GM18498 (cell line): ENCODE results near the gene CA6.
"Not testable (repeated sequence)": the region's sequence is repeated elsewhere in the genome, so short reads cannot be mapped to it uniquely, and the experiment has no call there.

Source experiments
- ATAC-seq: cut with Tn5 transposase; IDR thresholded peaks from one replicate; pipeline ENCODE4 v1.9.1; 2021; ENCODE audit warnings: mild to moderate bottlenecking, moderate library complexity; ENCODE audit not compliant: unreplicated experiment

Gene CA6

DNA sequence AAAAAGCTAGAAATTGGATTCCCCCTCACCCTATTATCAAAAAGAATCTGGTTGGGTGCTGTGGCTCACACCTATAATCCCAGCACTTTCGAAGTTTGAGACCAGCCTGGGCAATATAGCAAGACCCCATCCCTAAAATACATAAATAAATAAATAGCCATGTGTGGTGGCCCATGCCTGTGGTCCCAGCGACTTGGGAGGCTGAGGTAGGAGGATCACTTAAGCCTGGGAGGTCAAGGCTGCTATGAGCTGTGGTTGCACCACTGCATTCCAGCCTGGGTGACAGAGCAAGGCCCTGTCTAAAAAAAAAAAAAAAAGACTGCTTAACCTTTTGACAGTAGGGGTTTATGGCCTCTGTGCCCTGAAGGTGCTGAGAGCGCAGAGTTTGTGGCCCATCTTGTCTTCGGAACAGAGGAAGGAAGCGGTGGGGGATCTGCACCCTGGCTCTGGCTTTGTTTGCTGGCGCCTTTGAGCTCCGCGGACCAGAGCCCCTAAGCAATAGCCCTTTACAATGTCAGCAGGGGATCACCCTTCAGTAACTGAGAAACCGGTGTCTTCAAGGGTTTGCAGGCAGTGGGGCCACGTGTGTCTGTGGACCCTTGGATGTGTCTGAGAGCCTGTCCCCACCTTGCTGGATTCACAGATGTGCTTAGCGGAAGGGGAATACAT lies 58.5 kb downstream of the CA6 start:
- ATAC-seq = no peak

DNA sequence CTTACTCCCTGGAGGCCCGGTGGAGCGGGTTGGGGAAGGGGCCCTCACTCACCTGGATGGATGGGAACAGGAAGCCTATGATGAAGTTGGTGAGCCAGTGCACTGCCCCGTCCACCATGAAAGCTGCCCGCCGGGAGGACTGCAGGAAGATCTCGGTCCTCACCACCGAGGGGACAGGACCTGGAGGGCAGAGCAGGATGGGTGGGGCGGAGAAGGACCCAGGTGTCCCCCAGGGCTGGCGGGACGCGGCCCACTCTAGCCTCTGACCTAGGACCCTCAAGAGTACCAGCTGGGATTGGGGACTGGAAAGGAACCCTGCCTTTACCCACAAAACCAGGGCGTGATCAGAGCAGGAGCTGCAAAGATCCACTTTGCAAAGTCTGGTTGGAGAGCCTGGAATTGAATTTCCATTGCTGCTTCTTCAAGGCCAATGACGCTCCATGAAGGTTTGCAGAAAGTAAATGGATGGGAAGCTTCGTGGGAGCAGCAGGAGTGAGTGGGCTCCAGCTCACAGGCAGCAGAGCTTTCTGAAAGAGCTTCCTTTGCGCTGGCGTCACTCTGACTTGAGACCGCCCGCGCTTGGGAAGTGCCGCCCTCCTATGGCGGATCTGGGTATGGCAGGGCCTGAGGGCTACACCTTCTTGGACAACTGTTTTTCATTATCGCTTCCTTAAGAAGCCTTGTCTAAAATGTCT lies 59.2 kb downstream of the CA6 start:
- no peak for ATAC-seq

DNA sequence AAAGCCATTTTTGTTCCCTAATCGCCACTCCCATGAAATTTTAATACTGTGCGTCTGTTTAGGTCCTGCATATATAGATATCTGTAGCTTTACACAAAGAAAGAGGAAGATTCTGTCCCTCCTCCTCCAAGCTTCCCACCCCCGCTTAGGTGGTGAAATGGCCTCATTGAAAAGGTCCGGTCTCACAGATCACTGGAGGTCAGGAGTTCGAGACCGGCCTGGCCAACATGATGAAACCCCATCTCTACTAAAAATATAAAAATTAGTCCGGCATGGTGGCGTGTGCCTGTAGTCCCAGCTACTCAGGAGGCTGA lies 59.7 kb downstream of the CA6 start:
- no peak for ATAC-seq

DNA sequence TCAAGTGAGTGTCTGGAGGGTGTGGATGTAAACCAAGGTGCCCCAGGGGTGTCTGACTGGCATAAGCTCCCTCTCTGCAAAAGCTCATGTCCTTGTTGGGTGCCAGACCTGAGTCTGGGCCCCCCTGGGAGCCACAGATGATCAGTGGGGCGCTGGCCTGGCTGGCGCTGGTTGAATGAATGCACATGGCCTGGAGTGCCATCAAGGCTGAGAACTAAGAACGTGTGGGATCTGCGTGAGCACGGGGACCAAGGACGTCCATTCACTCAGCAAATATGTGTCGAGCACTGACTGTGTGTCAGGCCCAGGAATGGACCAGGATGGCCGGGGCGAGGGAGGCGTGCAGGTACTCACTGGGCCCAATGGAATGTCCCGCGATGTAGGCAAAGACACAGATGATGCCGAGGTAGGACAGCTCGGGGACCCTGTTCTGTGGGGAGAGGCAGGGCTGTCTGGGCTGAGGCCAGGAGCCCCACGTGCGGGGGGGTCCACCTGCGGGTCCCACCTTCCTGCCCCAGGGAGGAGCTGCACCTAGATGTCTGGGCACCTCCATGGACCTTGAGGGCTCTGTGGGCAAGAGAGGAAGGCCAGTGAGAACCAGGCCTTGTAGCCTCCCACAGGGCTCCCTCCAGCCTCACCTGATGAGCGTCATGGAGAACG lies 61.4 kb downstream of the CA6 start:
- no peak for ATAC-seq

DNA sequence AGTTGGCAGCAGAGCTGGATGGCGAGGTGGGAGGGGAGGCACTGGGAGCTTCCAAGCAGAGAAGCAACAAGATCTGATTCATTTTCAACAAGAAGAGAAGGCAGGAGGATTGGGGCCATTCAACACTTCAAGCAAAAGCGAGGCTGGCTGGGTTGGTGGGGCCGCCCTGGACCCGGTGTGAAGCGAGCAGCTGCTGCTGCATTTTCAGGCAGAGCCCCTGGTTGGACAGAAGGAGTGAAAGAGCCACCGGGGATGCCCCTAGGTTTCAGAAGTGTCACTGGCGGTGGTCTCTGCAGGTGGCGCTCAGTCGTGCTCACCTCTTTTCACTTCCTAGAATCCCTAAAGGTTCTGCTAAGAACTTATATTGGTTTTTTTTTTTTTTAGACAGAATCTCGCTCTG lies 62.6 kb downstream of the CA6 start:
- no peak for ATAC-seq

DNA sequence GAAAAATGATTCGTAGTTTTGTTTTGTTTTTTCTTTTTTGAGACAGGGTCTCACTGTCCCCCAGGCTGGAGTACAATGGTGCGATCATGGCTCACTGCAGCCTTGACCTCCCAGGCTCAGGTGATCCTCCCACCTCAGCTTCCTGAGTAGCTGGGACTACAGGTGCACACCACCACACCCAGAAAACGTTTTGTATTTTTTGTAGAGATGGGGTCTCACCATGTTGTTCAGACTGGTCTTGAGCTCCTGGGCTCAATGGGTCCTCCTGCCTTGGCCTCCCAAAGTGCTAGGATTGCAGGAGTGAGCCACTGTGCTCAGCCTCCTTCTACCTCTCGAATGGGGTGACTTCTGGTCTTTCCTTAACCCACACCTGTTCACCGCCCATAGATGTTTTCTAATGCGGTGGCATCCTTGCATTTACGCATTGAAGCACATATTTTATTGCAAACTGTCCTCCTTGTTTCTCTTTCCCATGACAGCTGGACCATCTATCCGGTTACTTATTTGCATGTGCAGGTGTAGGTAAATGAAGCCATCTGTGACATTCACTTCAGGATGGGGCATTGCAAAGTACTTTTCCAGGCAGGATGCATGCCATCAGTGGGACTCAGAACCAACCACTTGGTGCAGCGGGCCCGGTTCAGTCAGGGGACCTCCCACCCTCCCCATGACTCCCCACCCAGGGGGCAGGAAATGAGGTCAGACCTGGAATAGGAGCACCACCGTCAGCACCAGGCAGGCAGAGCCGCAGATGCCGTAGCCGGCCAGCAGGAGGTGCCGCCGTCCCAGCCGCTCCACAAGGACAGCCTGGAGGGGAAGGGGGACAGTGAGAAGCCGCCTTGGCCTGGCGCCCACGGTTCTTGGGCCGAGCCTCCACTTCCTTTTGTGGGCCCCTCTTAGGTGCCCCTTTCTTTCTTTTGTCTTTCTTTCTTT lies 64.0 kb downstream of the CA6 start:
- ATAC-seq = no peak

DNA sequence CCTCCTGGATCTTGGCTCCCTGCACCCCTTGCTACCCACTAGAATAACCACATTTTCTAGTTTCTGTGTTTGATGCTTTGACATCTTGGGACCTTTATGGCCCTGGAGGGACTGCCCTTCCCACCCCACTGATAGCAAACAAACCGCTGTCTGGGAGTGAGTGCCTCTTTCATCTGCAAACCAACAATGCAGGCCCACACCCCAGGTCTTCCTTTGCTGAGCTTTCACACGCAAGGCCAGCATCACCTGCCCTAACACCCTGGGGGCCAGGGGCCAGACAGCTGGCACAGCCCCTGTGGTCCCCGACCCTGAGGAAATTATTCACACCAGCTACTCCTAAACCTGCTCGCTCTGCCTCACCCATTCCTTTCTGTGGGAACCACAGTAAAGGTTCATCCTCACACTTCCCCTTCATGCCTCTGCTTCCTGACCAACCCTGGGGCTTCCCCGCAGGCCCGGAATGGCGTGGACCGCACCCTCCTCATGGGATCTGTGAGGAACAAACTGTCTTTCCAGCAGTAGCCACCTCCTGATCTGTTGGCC lies 65.2 kb downstream of the CA6 start:
- no peak for ATAC-seq

DNA sequence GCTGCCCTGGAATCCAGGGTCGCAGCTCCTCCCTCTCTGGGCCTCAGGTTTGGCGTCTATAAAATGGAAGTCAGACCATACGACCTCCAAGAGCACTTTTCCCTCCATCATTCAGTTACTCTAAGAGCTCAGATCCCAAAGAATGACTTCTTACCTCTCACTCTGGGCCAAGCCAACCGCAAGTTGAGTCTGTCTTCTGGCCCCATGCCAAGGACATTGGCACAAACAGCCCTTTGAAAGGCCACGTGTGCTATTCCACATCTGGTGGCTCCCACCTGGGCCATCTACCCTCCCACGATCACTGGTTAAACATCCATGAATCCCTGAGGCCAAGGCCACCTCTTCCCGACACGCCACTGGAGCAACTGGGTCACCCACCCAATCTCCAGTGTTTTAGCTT lies 68.2 kb downstream of the CA6 start:
- no peak for ATAC-seq

DNA sequence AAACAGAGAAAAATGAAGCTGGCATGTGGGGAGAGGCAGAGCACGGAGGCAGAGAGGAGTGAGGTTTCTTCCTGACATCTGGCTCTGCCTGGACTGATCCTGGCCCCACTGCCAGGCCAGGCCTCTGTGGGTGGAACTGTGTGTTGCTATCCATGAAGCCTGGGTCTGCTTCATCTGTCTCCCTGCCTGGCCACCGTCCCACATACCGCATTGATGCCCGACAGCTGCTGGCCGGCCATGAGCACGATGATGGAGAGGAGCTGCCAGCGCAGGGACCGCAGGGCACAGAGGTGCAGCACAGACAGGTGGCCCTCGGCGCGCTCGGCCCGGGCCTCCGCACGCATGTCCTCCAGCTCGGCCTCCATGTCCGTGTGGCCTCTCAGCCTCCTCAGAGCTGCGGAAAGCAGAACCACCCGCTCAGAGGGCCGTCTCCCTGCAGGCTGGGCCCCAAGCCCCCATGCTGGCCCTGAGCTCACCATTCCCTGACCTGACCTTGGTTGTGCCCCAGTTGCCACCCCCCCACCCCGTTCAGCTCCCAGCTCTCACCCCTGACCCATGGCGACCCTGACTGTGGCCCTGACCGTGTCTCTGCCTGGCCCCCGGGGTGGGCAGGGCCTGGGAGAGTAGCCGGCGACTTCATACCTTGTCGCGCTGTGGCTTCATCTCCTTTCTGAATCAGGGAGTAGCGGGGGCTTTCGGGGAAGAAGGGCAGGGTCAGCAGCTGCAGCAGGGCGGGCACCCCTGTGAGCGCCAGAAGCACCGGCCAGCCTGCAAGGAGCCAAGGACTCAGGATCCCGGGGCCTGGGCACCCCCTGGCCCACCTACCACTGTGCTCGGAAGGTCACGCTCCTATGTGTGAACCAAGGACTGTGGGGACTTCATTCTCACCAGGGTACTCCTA lies 69.1 kb downstream of the CA6 start:
- no peak for ATAC-seq

DNA sequence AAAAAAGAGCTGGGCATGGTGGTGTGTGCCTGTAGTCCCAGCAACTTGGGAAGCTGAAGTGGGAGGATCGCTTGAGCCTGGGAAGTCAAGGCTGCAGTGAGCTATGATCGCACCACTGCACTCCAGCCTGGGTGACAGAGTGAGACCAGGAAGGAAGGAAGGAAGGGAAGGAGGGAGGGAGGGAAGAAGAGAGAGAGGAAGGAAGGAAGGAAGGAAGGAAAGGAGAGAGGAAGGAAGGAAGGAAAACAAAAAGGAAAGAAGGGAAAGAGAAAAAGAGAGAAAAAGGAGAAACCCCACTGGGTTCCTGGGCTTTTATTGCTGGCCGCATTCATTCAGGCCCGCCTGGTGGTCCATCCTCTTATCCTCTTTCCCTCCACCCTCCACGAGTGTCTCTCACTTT lies 70.8 kb downstream of the CA6 start:
- ATAC-seq = no peak

DNA sequence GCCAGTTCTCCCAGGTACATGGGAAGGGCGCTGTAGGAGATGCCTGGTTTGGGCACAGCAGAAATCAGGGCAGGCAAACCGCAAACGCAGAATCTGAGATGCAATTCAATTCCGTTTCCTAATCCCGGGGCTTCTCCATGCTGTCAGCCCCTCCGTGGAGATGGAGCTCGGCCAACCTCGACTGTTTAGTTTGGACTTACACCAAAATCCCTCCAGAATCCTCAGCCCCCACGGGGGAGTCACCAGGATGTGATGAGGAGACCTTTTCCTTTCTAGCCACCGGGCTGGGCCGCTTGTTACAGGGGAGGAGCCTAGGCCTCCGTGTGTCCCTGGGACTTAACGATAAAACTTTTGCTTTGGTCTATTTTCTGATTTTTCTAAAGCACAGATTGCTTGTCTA lies 72.7 kb downstream of the CA6 start:
- no peak for ATAC-seq

DNA sequence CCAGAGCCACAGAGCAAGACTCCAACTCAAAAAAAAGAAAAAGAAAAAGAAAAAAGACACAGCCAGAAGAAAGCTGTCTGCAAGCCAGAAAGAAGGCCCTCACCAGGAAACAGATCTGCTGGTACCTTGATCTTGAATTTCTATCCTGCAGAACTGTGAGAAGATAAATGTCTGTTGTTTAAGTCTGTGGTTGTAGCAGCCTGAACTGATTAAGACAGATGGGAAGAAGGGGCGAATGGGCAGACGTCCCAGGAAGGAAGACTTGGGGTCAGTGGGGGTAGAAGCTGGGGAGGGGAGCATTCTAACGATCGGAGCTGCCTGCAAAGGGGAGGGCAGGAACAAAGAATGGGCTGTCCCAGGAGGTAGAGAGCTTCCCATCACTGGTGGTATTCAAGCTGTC lies 74.2 kb downstream of the CA6 start:
- no peak for ATAC-seq

DNA sequence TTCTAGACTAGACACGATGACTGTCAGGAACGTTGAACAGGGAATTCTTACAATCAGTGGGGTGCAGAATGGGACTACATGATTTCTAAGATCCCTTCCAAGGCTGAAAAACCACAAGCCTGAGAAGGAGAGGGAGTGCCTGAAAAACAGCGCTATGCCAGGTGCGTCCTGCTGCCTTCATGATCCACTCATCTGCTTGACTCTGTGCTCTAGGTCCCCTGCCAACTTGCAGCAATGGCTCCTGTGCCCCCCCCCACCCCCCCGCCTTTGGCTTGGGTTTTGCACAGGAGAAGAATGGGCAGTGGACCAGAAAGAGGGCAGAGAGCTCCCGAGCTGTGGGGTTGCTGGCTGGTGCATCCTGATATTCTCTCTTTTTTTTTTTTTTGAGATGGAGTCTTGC lies 74.6 kb downstream of the CA6 start:
- no peak for ATAC-seq

DNA sequence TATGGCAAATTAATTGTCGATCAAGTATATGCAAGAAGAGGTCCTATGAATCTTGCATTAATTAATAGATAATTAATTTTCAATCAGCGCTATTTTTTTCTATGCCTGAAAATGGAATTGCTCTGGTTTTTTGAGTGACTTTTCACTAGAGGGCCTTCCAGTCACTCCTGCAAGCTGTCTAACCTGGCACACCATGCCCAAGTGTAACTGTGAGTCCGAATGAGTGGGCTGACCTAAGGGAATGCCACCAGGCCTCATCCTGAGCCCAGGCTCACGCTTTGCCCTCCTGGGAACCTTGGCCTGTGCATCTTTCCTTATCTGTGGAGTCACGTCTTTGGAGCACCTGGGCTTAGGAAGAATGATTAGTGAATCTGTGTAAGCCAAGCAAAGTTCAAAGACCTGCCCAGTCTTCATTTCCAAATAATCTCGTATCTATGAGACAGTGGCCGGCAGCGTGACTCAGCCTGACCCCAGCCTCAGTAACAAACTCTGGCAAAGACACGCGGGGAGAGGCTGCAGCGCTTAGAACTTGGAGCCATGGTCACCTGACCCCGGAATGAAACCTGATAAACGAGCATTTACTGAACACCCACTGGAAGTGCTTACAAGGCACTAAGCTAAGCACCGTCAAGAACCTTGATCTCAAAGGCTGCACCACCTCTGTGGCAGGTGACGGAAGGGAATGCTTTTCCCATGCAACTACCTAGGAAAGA lies 76.5 kb downstream of the CA6 start:
- not testable (repeated sequence) for ATAC-seq

DNA sequence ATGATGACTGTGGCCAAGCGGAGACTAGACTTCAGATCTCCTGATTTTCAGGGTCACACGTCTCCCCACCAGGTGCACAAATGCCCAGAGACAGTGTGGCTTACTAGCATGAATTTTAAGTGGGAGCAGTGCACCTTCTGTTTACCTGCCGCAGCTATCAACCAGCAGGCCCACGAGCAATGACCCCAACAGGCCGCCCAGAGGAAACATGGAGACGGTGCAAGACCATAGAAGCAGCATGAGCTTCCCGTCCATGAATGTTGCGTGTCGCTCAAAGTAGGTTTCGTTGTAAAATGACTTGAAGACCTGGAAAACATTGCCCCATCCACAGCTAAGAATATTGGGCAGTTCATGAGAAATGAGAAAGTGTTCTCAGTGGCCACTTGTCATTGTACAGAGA lies 77.1 kb downstream of the CA6 start:
- no peak for ATAC-seq
